NCI-H526 (cell line): ENCODE data around the gene TMEM9B.
"Not testable (repeated sequence)": the region's sequence is repeated elsewhere in the genome, so short reads cannot be mapped to it uniquely, and the experiment has no call there.

Experiments used
- DNase-seq, 2 experiments: peaks; one replicate each; lab custom pipeline; 2025; lab: John Stamatoyannopoulos, UW

TMEM9B gene

DNA sequence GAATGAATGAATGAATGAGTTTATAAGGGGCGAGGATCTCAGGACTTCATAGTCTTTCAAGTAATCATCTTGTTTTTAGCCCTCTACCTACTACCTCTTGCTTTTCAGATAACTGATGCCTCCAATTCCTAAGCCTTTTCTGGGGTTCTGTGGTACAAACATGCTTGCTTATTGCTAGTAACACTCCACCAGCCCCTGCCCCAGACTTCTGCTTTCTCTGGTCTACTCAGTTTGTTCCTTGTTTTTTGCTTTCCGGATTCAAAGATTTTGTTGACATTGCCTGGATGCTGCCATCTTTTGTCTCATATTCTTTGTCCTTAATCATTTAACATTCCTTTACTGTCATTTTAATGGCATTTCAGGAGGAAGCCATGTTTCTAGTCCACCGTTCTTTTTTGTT is 8.9 kb upstream of the TMEM9B start:
- no peak for DNase-seq

DNA sequence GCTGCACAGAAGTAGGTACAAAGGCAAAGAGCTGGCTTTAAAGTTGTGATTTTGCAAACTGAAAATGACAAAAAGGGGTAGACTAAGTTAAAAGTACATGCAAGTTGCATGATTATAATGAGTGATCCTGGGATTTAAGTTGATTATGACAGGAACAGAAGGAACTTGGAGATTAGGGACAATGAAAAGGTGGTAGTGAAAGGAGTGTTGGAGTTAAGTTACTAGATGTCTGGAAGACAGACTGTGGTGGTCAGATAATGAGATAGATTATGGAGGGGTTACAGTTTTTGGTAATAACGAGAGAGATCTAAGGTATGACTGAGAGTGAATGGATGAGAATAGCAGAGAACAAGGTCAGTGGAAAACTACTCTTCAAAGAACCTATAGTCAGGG is 7.7 kb upstream of the TMEM9B start:
- DNase-seq: no peak

DNA sequence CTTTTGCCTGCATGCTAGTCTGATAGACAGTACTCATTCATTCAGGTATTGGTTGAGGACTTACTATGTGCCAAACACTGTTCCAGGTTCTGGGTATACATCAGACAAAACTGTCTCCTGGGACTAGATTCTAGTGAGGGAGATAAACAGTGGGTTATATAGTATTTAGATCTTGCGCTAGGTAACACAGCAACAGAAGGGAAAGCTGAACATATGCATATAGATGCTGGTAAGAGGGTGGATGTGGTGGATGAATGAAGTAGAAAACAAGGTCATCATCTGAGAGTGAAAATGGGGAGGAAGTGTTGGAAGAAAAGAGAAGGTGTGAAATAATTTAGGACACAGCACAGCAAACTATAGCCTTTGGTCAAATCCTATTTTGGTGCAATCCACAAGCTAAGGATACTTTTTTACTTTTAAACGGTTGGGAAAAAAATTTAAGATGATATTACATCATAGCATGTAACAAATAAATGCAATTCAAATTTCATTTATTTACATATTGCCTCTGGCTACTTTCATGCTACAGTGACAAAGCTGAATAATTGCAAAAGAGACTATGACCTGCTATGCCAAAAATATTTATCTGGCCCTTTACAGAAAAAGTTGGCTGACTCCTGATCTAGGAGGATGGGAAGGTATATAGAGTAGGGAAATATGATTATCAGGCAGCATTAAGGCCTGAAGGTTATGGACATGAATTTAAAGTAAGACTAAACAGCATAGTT is 7.1 kb upstream of the TMEM9B start:
- DNase-seq: peak; percentile 7 to 32

DNA sequence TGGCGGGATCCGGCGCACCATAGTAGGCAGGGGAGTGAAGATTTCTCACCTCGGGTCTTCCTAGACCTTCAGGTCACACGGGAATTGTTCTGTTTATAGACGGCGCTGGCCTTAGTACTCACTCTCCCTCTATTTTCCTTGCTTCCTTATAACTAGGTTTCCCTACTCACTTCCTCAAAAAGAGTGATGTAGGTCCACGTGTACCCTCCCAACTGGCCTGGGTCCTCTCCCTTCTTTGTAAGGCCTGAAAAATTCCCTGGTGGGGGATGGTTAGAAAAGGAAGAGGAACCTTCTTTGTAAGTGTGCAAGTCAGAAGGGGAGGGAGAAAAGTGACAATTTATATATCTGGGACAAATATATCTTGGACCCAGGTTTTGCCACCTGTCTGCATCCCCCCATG is 2.9 kb upstream of the TMEM9B start:
- no peak for DNase-seq

DNA sequence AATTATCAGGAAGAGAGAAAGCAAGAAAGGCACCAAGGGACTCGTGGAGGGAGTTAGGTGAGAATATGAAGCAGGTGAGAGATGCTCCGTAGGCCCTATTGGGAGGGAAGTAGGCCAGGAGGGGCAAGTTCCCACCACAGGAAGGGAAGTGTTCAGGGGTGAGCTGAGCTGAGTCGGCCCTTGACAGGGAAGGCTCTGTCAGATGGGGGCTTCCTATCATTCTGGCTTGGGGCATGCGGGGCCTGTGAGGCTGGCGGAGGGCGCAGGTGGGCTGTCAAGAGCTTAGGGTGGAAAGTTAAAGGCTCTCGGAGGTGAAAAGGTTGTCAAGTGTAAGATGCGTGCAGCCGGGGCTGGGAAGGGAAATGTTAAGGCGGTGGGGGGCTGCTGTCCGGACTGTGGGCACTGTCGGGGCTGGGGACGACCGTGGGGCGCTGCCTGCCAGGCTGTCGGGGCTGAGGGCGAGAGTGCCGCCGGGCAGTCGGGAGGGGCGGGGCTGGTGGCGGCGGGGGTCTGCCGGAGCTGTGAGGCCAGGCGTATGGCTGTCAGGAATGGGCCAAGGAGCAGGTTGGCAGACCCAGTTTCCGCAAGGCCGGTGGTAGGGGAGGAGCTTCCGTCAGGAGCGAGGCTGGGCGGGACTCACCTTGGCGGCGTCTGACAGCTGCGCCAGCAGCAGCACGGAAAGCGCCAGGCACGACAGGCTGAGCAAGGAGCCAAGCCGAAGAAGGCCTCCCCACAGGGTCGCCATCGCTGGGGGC is 496 bp downstream of the TMEM9B start:
- peak; percentile 85 to 95 for DNase-seq

DNA sequence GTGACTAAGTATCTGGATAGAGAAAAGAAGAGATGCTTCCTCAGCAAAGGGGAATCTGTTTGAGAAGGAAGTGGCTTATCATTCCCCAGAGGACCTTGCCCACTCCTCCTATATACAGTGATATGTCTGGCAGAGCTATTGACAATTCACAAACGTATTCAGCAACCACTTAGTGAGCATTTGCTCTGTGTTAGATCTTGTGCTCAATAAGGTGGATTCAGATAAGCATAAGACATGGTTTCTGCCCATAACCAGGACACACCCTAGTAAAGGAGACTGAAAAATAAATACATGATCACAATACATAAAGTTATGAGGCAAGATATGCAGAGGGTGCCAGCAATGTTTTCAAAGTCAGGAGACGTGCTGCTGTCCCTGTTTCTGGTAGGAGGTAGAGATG is 1.4 kb downstream of the TMEM9B start:
- DNase-seq: no peak

DNA sequence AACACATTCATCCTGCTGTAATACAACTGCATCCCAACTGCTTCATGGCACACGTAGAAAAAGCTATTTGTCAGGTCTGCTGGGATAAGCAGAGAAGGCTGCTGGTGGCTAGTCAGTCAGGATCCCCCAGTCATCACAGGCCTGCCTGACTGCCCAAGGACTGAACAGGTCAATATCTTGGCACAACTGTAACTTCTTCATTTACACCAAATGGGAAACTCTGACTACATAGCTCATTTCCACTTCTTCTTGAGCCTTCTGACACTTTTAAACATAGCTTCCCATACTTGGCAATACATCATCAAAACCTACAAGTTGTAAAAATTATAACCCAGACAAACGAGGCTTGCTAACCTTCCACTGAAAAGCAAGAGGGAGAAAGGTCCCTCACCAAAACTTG is 2.8 kb downstream of the TMEM9B start:
- no peak for DNase-seq

DNA sequence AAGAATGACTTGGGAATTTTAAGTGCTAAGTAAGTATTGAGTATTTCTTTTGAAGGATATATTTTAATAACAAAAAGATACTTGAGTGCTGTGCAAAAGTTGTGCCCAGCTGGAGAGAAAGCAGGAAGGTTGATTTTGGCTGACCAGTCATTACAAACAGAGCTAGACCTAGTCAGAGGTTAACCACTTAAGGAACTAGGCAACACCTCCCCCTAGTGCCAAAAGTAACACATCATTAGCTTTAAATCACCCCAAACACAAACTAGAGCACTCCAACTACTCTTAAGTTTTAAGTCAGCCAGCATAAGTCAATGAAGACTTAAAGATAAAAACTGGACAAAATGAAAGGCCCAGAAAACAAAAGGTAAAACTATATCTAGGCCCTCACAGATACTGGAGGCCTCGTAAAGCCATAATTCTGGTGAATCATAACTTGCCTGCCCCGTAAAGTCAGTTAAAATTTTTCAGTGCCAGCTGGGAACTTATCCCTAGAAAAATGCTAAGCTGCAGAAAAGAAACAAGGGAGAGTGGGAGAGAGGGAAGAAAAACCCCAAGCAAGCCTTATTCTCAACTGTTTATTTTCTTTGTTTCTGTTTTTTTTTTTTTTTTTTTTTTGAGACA is 4.6 kb downstream of the TMEM9B start:
- DNase-seq: peak; percentile 61 to 77

DNA sequence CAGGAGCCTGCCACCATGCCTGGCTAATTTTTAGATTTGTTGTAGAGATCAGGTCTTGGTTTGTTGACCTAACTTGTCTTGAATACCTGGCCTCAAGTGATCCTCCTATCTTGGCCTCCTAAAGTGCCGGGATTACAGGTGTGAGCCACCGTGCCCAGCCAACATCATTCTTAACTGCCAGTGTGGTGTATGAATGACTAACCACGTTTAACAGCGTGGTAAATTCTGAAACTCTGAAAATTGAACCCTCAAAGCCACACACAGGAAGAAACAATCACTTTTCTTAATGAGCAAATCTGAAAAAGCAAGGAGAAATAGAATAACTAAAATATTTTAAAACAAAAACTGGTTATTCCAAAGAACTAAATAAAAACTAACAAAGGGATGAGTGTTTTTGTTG is 7.4 kb downstream of the TMEM9B start:
- DNase-seq: no peak

DNA sequence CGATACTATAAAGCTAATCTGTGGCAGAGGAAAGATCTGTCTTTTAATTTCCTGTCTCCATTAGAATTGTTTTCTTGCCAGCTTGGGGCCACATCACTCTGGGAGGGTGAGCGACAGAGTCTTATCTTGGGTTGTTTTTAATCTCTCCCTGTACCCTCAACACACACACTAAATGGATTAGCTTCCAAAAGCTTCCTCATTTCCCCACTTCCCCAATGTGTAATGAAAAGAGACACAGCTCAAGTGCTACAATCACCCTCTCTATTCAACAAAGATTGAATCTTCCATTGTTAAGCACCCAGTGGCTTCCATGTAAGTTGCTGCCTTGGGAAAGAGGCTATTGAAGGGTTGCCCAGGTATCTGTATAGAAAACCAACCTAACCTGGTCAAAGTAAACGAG is 15.4 kb downstream of the TMEM9B start:
- no peak for DNase-seq

DNA sequence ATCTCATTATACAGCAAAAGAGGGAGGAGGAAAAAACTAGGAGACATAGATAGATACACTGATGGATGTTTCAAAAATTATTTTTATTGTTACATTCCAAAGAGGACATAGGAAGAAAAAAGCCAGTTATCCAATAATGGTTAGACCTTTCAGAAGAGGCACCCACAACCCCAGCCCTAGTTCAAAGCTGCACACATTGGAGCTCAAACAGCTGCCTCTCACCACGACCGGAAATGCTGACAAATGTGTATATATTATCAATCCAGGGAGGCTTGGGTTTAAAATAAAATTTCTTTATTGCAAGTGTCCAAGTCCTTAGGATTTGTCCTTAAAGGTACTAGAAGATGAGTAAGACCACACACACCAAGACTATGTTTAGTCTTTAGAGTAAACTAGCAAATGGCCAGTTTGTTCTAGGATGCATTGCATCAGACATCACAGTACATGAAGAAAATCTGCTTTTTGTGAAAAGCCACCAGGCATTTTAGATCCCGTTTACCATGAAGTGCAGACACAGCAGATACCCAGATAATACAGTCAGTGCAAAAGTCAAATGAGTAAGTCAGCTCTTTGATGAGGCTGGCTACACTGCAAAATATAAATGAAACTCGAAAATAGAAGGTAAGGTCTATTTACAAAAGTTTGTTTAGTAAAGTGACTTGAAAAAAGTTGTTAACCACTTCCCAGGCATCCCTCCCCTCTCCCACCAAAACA is 16.9 kb downstream of the TMEM9B start:
- no peak for DNase-seq

DNA sequence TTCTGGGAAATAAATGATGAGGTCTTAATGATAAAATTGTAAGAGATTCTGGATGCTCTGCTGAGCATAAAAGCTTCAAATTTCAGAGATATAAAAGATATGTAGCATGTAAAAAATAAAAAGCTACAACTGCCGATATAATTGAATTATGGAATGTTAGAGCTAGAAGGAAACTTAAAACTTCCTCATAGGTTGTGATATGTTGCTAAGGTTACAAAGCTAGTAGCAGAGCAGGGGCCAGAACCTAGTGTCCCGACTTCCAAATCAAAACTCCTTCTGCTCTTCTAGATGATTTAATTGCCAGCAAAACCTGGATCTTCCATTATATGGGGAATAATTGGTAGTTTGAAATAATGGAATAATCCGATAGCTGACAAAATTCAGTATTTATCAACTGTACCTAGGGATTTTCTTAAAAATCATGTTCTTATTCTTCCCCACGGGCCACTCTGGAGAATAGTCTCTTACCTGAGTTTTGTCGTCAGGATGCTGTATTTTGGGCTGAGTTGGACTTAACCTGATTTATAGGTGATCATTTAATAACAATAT is 21.6 kb downstream of the TMEM9B start, which contains the start of gene ASCL3:
Gene ASCL3 (minus strand): TSS at position 499 of the 549 bp plus-strand sequence. CDS start 4,855 bp downstream, outside the sequence.
- no peak for DNase-seq

DNA sequence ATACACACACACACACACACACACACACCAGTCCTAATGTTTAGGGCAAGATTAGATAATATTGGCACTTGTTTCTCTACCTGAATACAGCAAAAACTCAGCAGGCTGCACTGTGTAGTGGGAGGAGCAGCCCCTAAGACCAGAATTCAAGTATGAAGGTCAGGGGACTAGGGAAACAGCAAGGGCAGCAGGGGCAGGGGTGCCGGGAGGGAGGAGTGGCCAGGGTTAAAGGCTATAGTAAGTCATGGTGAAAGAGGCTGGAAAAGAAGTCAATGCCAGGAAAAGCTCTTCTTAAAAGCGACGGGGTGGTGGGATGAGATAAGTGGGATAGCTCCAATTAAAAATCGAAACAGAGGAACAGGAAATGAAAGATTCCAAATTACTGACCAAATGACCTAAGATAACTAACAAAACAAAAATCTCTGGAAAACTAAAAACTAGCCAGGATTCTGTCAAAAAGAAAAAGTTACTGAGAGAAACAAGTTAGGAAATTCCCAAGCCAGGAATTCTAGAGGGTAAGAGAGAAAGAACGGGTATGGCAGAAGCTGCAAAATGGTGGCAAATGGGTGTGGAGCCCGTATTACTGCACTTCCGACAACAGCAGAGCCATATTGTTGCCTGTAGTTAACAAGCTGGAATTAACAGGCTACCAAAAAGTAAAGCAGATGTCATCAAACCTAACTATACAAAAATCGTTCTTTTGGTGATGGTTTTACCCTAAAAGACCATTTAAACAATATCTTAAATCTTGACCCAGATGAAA is 22.7 kb downstream of the TMEM9B start:
- no peak for DNase-seq

DNA sequence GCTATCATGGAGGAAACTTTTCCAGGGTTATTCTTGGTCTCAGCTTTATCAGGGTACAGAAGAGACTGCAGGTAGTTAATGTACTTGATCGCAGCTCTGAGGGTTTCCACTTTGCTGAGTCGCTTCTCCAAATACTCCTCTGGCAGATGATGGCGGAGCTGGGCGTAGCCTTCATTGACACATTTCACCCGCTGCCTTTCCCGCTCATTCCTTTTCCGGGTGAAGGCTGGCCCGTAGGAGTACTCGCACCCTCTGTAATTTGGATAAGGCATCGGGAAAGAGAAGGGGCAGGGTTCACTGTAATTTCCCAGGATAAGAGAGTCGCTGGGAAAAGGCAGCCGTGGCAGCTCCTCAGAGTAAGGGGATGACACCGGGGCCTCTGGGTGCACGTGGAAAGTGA is 26.6 kb downstream of the TMEM9B start:
- DNase-seq: no peak

DNA sequence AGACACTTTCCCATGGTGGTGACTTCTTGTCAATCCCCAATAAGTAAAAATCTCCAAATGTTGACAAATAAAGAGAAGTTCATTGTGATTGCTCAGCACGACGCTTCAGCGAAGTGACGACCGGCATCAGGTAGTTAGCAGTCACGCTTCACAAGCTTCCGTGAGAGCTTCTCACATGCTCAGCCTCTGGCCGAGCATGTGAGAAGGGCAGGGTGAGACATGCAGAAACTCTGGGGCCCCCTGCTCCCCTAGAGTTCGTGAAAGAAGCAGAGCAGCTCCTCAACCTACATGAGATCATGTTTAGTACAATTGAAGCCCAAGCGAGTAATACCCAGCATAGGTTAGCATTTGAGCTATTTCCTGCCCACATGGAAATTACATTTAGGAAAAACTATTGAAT is 27.1 kb downstream of the TMEM9B start:
- peak in 1 of 2 experiments; percentile 15 for DNase-seq

DNA sequence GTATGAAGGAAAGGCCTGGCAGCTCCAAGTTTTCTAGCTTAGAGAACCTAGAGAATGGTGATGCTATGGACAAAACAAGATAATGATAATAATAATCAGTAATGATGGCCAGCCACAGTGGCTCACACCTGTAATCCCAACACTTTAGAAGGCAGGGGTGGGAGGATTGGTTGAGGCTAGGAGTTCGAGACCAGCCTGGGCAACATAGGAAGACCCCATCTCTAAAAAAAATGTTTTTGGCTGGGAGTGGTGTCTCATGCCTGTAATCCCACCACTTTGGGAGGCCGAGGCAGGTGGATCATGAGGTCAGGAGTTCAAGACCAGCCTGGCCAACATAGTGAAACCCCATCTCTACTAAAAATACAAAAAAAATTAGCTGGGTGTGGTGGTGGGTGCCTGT is 28.5 kb downstream of the TMEM9B start:
- DNase-seq: not testable (repeated sequence)

DNA sequence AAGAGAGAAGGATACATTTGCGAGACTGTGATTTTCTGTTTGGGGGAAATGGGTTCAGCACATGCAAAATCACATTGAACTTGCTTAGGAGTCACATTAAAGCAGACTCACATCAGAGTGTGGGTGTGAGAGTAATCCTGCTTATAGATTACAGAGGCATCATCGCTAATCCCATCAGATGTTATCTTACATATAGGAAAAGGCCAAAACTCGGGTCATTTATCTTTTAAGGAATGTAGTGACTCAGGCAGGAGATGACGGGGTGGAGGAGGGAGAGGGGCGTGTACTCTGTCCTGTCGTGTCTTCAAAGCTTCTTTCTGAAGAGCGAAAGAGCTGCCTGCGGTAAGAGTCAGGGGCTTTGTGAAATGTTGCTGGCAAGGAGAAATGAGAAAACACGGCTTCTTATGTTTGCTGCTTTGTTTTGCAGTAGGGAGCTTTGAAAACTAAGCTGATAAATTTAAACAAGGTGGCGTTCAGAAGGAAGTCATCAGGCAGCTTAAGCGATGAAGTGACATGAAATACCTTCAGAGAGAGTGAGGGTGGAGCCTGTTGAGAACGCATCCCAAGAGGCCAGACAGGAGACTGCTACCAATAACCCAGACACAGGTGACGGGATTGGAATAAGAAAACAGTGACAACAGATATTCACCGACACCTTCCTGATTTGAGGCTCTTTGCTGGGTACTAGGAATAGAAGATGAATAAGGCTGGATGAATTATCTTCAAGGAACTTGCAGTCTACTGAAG is 29.3 kb downstream of the TMEM9B start:
- DNase-seq: no peak

DNA sequence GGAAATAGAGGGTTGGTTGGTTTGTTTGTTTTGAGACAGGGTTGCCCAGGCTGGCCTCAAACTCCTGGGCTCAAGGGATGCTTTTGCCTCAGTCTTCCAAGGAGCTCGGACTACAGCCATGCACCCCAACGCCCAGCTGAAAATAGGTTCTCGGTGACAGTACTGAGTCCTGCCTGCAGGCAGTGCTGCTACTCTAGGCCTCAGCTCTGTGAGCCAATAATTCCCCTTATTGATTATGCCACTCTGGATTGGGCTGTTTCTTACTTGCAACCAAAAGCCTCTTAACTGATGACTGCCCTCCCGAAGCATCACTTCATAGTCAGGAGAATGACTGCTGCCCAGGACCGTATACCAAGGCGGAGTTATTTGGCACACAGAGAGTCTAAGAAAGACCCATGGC is 30.3 kb downstream of the TMEM9B start:
- DNase-seq: peak in 1 of 2 experiments; percentile 6

DNA sequence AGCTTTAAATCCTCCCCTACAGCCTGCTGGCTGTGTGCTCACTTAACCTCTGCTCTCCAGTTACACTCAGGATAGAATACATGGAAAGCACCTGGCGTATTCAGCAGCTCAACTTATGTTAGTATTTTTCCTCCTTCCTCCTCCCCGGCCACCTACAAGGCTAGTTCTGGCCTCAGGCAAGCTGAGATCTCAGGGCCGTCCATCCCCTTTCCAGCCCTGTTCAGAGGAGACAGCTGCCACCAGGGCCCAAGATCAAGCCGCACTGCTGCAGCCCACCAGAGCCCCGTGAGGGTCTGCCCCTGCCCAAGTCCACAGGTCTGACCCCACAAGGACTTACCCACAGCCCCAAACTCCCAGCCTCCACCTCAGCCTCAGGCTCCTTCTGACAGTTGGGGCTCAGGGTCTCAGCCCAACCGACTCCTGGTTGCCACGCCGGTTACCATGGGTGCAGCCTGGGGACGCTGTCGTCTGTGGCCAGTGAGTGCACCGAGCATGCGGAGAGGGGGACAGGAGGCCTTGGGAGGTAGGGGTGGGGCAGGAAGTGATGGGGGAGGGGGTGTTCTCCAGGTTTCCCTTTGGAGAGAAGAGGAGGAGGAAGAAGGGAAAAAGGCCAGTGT is 31.6 kb downstream of the TMEM9B start, which contains the start of gene C11orf16:
Gene C11orf16 (minus strand): TSS at position 384 of the 617 bp plus-strand sequence. CDS start 639 bp downstream, outside the sequence.
- peak; percentile 76 to 85 for DNase-seq
